Measurements from ENCODE around the gene SH3PXD2B.

The SH3PXD2B gene

GRCh38 chr5:172454358-172455086, at the start of gene SH3PXD2B:
Gene SH3PXD2B (minus strand): TSS chr5:172454525. CDS start chr5:172454352, 173 bp downstream.
- H3K27ac ChIP-seq, result no peak within 1 kb of the TSS
- no peak for TF ChIP-seq ZFX (IDR thresholded peaks at IDR 0.05; ENCODE audit: borderline replicate concordance)
- TF ChIP-seq, protein P1, sequence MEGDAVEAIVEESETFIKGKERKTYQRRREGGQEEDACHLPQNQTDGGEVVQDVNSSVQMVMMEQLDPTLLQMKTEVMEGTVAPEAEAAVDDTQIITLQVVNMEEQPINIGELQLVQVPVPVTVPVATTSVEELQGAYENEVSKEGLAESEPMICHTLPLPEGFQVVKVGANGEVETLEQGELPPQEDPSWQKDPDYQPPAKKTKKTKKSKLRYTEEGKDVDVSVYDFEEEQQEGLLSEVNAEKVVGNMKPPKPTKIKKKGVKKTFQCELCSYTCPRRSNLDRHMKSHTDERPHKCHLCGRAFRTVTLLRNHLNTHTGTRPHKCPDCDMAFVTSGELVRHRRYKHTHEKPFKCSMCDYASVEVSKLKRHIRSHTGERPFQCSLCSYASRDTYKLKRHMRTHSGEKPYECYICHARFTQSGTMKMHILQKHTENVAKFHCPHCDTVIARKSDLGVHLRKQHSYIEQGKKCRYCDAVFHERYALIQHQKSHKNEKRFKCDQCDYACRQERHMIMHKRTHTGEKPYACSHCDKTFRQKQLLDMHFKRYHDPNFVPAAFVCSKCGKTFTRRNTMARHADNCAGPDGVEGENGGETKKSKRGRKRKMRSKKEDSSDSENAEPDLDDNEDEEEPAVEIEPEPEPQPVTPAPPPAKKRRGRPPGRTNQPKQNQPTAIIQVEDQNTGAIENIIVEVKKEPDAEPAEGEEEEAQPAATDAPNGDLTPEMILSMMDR (IDR thresholded peaks at IDR 0.05), result no peak

- no peak for TF ChIP-seq ZFX (IDR thresholded peaks at IDR 0.05; ENCODE audit: borderline replicate concordance)
- TF ChIP-seq, protein P1 (IDR thresholded peaks at IDR 0.05), result no peak
- H3K27ac ChIP-seq, result no peak overlapping the region
Measured at GRCh38 chr5:172502969-172503368, 48.6 kb upstream of the SH3PXD2B start.

DNA sequence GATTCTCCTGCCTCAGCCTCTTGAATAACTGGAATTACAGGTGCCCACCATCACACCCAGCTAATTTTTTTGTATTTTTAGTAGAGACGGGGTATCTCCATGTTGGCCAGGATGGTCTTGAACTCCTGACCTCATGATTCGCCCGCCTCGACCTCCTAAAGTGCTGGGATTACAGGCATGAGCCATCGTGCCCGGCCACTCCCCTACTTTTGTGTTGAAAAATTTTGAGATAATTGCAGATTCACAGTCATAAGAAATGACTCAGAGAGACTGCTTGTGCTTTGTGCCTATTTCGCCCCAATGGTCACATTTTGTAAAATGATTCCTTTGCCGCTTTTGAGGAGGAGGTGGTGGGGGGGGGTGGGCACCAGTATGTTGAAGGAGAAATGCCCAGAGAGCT, 48.1 kb upstream of the SH3PXD2B start:
- no peak for TF ChIP-seq ZFX (IDR thresholded peaks at IDR 0.05; ENCODE audit: borderline replicate concordance)
- TF ChIP-seq, protein P1 (IDR thresholded peaks at IDR 0.05), result no peak
- H3K27ac ChIP-seq, result no peak overlapping the region

DNA sequence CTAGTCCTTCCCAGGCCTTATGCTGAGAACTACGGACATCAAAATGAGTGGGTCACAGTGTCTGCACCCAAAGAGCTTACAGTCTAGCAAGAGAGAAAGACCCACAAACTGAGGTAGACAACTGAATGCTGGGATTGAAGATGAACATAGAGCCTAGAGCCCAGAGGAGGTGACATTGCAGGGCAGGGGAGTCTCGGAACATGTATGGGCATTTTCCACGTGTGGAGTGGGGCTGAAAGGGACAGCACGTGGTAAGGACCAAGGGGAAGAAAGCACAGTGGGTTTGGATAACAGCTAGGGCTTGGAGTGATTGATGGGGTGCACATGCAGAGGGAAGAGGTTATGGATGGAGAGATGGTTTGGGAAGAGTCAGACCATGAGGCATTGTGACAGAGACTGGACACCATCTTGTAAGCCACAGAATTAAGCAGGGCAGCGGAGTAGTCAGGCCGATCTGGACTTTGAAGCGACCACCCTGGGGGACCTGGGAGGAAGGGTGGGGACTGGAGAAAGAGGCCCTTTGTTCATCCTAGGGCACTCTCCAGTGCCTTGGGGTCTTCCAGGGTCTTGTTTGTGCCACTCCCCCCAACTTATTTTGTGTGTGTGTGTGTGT, 47.5 kb upstream of the SH3PXD2B start:
- no peak for TF ChIP-seq ZFX (IDR thresholded peaks at IDR 0.05; ENCODE audit: borderline replicate concordance)
- TF ChIP-seq, protein P1 (IDR thresholded peaks at IDR 0.05), result no peak
- H3K27ac ChIP-seq, result no peak overlapping the region

DNA sequence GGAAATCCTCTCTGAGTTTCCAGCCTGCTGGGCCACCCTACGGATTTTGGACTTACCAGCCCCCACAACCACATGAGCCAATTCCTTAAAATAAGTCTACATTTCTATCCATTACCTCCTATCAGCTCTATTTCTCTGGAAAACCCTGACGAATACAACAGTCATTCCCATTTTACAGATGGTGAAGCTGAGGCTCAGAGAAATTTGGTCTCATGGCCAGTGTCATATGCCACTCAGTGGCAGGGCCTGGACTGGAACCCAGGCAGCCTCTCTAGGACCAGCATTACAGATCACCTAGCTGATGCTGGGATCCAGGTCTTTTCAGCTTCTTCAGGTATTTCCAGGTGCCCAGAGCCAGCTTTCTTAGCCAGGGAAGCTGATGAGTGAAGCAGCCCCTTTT, 45.0 kb upstream of the SH3PXD2B start:
- H3K27ac ChIP-seq, result no peak overlapping the region
- no peak for TF ChIP-seq ZFX (IDR thresholded peaks at IDR 0.05; ENCODE audit: borderline replicate concordance)
- TF ChIP-seq, protein P1 (IDR thresholded peaks at IDR 0.05), result no peak

DNA sequence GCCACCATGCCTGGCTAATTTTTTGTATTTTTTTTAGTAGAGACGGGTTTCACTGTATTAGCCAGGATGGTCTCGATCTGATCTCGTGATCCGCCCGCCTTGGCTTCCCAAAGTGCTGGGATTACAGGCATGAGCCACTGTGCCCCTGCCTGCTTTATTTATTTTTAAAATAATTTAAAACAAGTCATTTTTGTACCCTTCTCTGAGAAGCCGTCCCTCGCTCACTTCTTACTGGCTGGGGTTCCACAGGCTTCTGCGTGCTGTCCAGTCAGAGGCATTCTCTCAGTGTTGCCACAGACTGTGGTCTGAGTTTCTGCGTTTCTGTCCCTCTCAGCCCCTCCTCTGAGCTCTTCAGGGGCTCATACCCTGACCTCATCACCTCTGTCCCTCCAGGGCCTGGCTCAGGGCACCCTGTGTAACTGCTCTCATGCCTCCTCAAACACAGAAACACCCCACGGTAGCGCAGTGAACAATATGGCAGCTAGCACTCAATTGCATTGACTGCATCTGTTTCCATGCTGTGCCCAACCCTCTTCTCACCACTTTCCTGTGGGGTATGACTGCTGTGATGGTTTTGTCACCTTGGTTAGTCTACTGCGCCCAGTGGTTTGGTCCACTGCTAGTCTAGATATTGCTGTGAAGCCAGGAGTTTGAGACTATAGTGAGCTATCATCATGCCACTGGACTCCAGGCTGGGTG, 44.3 kb upstream of the SH3PXD2B start:
- no peak overlapping the region for H3K27ac ChIP-seq
- TF ChIP-seq, protein P1 (IDR thresholded peaks at IDR 0.05), result no peak
- TF ChIP-seq ZFX (IDR thresholded peaks at IDR 0.05; ENCODE audit: borderline replicate concordance), result no peak

Data from 22Rv1 (cell line).